Right lobe of liver (tissue), 4 donors: ENCODE data around the gene FAM151B.
"Not testable (repeated sequence)": the region's sequence is repeated elsewhere in the genome, so short reads cannot be mapped to it uniquely, and the experiment has no call there.

Experiments used
- CTCF ChIP-seq, 4 donors: fragments of 200-600 bp in 3 of 4; fragments of 450-650 bp in 1 of 4; IDR thresholded peaks; one replicate each; pipeline versions ENCODE4 v1.5.1 to v1.8.0; 2016 to 2022; ENCODE audit warnings: antibody characterized with exemption in 4 of 4, mild to moderate bottlenecking in 2 of 4
- POLR2A ChIP-seq: fragments of 450-650 bp; IDR thresholded peaks from one replicate; pipeline ENCODE4 v1.6.1; 2017; ENCODE audit warnings: antibody characterized with exemption, mild to moderate bottlenecking
- donor health status: DM: no; HTN: no; CAD: no.
- donor health status: DM: no; HTN: no; CAD: no.
- donor health status: DM: no; HTN: yes; CAD: no.

- not testable (repeated sequence) for TF ChIP-seq CTCF (IDR thresholded peaks at IDR 0.05); POLR2A
These were observed 5.5 kb downstream of the FAM151B start for GRCh38 chr5:80493443-80493842.
